Fibroblast of the aortic adventitia (primary cell): ENCODE data around the gene ENTREP1. TPM values are rescaled to one million over a fixed set of nuclear protein-coding genes. Genes with fewer than 3 reads are reported as not detected.

Experiments used
- DNase-seq: peaks from one replicate; pipeline ENCODE4 v3.0.0-alpha.2; 2010; ENCODE audit warnings: low read depth
- H3K4me3 ChIP-seq: 2 replicates; pipeline ENCODE4 v1.5.1; 2011; ENCODE audit warnings: low read depth, mild to moderate bottlenecking, control low read depth, low read length, moderate library complexity
- total RNA-seq: library from RNA; depleted of rRNA; stranded (reverse); fragments of >200 nt; gene quantifications from 2 replicates; pipeline ENCODE4 v1.2.3, GENCODE V29; 2012; ENCODE audit warnings: low replicate concordance
- TF ChIP-seq, protein P1 (sequence below): IDR thresholded peaks from 2 replicates; pipeline ENCODE4 v1.5.1; 2011; ENCODE audit warnings: mild to moderate bottlenecking, low read length, control low read depth, inconsistent platforms; ENCODE audit not compliant: insufficient read depth

The ENTREP1 gene
- total RNA-seq, 1 donor: 0.18 TPM

DNA sequence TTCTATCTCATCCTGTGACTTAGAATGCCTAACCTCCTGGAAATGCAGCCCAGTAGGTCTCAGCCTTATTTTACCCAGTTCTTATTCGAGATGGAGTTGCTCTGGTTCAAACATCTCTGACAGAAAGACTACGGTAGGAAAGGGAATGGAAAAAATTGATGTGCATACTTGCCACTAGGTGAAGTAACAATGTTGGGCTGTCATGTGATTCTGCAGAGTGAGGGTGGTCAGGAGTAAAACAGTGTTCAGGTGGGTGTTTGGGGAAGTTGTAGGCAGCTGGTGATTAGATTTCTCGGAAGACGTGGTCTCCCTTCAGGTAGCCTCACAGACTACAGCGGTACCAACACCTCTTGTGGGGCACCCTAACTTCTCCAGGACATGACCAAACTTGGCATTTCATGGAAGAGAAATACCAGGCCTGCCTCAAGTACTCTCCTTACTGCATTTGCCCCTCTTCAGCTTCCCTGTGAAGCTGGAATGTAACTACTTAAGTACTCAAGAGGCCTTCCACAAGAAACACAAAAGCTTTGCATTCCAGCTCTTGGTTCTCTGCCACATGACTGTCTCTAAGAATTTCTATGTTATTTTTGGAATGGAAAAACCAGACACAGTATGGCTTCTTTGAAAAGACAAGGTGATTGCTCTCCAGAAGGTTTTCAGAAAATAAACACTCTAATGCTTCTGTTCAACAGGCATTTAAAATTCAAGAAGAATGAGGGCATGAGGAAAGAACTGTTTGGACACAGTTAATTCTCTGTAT is 17.4 kb upstream of the ENTREP1 start:
- TF ChIP-seq, protein P1, sequence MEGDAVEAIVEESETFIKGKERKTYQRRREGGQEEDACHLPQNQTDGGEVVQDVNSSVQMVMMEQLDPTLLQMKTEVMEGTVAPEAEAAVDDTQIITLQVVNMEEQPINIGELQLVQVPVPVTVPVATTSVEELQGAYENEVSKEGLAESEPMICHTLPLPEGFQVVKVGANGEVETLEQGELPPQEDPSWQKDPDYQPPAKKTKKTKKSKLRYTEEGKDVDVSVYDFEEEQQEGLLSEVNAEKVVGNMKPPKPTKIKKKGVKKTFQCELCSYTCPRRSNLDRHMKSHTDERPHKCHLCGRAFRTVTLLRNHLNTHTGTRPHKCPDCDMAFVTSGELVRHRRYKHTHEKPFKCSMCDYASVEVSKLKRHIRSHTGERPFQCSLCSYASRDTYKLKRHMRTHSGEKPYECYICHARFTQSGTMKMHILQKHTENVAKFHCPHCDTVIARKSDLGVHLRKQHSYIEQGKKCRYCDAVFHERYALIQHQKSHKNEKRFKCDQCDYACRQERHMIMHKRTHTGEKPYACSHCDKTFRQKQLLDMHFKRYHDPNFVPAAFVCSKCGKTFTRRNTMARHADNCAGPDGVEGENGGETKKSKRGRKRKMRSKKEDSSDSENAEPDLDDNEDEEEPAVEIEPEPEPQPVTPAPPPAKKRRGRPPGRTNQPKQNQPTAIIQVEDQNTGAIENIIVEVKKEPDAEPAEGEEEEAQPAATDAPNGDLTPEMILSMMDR: no peak
- no peak overlapping the region for H3K4me3 ChIP-seq
- DNase-seq: peak; percentile 94

DNA sequence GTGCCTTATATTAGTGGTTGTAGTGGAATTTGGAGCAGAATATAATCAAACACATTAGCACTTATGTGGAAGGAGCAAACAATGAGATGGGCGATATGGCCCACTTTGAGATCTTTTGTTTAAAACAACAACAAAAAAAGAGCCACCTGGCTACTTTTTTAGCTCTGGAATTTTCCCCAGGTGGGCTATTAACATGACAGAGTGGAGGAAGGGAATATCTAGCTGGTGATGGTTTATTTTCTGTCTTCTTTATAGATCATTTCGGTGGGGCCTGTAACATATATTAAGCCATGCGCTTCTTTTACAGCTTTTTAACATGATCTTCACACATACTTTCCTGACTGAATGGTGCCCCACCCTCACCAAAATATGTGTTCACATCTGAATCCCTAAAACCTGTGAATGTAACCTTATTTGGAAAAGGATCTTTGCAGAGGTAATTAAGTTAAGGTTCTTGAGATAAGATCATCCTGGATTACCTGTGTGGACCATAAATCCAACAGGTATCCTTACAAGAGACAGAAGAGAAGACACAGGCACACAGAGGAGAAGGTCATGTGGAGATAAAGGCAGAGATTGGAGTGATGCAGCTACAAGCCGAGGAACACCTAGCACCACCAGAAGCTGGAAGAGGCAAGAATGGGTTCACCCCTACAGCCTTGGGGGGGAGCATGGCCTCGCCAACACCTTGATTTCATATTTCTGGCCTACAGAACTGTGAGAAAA is 16.6 kb upstream of the ENTREP1 start:
- no peak for DNase-seq
- H3K4me3 ChIP-seq: no peak overlapping the region
- TF ChIP-seq, protein P1: no peak

DNA sequence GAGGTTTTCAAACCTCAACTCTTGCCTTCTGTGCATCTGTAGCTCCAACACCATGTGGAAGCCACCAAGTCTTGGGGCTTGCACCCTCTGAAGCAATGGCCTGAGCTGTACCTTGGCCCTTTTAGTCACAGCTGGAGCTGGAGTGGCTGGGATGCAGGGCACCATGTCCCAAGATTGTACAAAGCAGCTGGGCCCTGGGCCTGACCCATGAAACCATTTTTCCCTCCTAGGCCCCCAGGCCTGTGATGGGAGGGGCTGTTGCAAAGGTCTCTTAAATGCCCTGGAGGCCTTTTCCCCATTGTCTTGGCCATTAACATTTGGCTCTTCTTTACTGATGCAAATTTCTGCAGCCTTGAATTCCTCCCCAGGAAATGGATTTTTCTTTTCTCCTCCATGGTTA is 11.8 kb upstream of the ENTREP1 start:
- TF ChIP-seq, protein P1: no peak
- no peak overlapping the region for H3K4me3 ChIP-seq
- no peak for DNase-seq

DNA sequence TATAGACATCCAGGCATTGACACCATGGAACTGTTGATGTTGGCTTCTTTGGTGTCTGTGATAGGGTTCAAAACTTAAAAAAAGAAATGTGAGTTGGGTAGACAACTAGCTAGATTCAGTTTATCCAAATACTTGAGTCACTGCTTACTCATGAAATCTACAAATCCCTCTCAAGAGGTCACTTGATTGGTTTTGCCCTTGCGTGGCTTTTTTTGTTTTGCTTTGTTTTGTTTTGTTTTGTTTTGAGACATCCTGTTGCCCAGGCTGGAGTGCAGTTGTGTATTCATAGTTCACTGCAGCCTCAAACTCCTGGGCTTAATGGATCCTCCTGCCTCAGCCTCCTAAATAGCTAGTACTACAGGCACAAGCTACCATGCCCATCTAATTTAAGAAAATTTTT is 10.5 kb upstream of the ENTREP1 start:
- H3K4me3 ChIP-seq: no peak overlapping the region
- TF ChIP-seq, protein P1: no peak
- no peak for DNase-seq

DNA sequence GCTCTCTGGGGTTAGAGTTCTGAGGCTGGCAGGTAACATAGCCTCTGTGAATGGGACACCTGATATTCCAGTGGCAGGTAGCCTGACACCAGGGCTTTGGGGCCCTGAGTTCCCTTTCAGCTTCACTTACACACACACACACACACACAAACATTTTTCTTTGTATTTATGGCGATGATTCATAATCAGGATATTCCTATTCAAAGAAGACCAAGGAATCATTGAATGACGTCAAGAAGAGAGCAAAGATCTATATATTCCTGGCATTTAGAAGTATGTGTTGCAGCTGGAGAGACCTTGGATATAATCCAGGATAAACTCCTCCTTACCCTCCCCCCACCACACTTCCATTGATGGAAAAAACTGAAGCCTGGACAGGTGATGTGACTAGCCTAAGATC is 7.9 kb upstream of the ENTREP1 start:
- no peak overlapping the region for H3K4me3 ChIP-seq
- TF ChIP-seq, protein P1: no peak
- peak; percentile 7 for DNase-seq

DNA sequence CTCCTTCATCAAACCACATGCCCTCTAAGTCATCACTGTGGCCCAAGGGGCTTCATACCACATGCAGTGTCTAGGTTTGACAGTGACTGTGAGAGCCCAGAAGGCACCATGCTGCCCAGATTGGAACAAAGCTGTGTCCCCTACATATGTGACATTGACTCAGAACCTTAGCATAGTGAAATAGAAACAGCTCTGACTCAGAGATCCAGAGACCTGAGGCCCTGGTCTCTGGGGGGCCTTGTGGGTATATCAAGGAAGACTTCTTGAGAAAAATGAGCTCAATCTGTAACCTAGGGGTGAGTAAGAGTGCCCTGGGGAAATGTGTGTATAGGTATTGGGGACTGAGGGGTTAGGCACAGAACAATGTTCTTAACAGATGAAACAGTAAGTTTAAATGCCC is 7.1 kb upstream of the ENTREP1 start:
- no peak overlapping the region for H3K4me3 ChIP-seq
- TF ChIP-seq, protein P1: no peak
- DNase-seq: no peak
